GM12892 (cell line): ENCODE results near the gene GADD45G.

Experiments used
- DNase-seq: peaks from one replicate; pipeline ENCODE4 v3.0.0; 2011; ENCODE audit not compliant: insufficient read length
- FAIRE-seq: peaks from 2 replicates; lab custom pipeline; 2011; peaks lifted over from hg19 to GRCh38; lab: Jason Lieb, UNC
- POLR2A ChIP-seq: IDR thresholded peaks from 2 replicates; pipeline ENCODE4 v1.6.1; 2011; ENCODE audit warnings: low read depth, low read length, control low read depth
- POLR2AphosphoS5 ChIP-seq: IDR thresholded peaks from 2 replicates; pipeline ENCODE4 v1.6.1; 2011; ENCODE audit warnings: low read depth, low read length, control low read depth
- TAF1 ChIP-seq: IDR thresholded peaks from 2 replicates; pipeline ENCODE4 v1.6.1; 2011; ENCODE audit warnings: low read depth, mild to moderate bottlenecking, control low read depth, low read length, borderline replicate concordance

The GADD45G gene

DNA sequence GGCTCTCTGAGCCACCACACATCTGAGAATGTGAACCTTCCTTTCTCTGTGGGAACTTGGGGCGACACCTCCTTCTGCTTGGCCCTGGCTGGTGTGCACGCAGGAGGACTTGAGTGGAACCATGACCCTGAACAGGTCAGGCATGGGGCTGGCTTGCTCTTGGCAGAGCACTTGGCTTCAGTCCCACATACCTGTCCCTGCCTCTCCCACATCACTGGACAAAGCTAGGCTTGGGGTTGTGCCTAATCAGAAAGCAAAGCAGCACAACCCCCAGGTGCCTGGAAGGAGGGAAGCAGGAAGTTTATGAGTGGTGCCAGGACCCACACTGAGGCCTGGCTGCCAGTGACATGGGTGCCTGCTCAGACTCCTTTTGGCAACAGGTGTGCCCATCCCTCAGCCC, 13.2 kb downstream of the GADD45G start:
- no peak for FAIRE-seq
- DNase-seq, result no peak
- TF ChIP-seq POLR2AphosphoS5, result no peak
- TF ChIP-seq POLR2A, result no peak
- TF ChIP-seq TAF1, result no peak

DNA sequence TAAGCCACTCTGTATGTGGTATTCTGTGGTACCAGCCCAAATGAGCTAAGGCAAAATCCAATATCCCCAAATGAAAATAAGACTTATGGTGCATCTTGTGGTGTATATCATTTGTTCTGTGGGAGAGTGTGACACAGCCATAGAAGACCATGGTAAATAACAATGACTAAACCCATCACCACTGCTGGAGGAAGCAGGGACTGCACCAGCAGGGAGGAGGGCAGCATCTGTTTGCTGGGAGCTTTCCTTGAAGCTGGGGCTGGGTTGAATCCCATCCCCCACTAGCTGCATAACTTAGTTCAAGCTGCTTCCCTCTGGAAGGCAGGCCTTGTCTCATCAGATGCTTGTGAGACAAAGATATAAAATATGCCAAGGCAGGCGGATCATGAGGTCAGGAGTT, 14.2 kb downstream of the GADD45G start:
- FAIRE-seq, result no peak
- DNase-seq, result no peak
- TF ChIP-seq TAF1 (no peak), POLR2A (no peak), POLR2AphosphoS5 (no peak)

DNA sequence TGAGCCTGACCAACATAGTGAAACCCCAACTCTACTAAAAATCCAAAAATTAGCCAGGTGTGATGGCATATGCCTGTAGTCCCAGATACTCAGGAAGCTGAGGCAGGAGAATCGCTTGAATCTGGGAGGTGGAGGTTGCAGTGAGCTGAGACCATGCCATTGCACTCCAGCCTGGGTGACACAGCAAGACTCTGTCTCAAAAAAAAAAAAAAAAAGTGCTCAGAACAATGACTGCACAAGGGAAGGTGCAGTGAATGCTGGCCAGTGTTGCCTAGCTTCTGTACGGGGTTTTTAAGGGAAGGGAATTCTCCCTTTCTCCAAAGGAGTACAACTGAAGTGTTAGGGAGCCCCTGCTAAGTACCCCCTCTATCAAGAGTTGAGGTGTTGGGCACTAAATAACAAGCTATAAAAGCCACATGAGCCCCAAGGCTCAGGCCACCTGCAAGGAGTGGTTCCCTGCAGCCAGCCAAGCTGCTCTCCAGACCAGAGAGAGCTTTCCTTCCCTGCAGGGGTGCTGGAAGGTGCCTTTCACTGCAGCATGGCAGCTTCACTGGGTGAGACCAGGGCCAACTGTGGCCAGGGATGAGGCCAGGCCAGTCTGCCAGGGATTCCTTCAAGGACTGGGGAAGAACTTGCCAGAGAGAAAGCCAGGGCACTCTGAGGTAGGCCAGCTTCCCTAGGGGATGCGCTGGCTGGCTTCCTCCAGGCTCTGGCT, 14.8 kb downstream of the GADD45G start:
- TF ChIP-seq TAF1, result no peak
- FAIRE-seq, result no peak
- no peak for DNase-seq

DNA sequence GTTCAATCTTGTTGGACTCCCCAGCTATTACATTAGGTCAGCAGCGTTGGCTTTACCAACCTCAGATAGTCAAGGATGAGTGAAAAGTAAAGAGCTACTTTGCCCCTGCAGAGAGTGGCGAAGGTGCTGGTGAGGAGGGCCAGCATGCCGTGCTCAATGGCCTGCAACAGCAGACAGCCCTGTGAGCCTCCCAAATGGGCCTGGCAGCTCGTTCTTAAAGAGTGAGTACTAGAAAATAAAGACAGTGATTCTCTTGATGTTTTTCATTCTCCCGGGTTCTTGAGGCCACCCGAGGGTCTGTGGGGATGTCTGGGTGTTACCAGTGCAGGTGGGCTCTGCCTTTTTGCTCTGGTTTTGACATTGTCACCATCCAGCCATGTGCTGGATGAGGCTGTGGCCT, 16.2 kb downstream of the GADD45G start:
- no peak for TF ChIP-seq POLR2AphosphoS5
- no peak for TF ChIP-seq POLR2A
- no peak for TF ChIP-seq TAF1
- DNase-seq (no peak), FAIRE-seq (no peak)

DNA sequence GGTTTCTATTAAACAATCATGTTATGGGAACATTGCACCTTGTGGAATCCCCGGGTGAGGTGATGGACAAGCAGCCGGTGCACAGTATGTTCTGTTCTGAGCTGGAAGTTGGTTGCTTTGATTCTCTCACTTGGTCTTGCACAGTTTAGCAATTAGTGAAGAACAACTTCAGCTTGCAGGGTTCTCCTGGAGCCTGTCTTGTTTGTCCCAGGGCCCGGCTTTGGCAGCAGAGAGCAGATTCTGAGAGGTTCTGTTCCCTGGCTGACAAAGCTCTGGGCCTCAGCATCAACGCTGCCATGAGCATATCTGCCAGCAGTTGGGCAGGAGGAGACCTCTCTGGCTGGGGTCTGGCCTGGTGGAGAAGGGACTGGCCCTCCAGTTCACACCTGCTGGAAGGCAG, 16.9 kb downstream of the GADD45G start:
- TF ChIP-seq TAF1, result no peak
- TF ChIP-seq POLR2AphosphoS5, result no peak
- TF ChIP-seq POLR2A, result no peak
- FAIRE-seq, result no peak

DNA sequence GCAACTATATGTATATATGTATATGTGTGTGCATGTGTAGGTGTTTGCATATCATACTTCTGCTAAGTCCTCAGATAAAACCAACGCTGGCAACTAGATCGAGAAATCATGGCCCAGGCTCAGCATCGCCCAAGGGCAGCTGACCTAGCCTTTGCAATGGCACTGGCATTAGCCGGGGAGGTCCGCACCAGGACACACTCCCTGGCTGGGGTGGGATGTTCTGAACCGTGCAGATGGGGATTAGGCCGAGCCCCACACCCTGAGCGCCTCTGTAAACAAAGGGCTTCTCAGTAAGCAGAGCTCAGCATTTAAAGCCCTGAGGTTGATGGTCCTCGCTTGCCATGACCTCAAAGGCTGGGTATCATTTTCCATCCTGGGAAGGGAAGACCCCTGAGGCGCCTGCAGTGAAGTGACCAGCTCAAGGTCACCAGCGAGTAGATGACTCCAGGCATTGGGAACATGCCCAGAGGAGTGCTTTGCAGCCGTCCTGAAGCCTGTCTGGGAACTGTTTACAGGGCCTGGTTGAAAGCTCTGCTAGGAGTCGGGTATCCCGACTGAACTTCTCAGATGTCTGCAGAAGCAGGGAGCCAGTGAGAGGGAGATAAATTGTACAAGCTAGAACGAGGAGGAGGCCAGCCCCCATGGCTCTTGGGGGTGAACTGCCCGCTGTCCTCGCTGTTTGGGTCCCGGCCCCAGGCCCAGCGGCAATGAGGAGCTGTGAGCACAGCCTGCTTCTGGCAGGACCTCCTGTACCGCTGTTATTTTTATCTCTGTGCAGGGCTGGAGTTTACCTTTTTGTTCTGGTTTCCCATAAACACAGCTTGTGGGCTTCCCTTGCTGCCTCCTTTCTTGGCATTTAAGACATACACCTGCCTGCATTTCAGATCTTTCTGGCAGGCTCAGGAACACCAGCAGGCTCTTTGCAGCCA, 18.4 kb downstream of the GADD45G start:
- TF ChIP-seq POLR2AphosphoS5, result no peak
- no peak for TF ChIP-seq TAF1
- TF ChIP-seq POLR2A, result no peak
- no peak for DNase-seq
- no peak for FAIRE-seq

More for the DNA sequence above, 16.9 kb downstream of the GADD45G start:
- DNase-seq, result no peak

DNA sequence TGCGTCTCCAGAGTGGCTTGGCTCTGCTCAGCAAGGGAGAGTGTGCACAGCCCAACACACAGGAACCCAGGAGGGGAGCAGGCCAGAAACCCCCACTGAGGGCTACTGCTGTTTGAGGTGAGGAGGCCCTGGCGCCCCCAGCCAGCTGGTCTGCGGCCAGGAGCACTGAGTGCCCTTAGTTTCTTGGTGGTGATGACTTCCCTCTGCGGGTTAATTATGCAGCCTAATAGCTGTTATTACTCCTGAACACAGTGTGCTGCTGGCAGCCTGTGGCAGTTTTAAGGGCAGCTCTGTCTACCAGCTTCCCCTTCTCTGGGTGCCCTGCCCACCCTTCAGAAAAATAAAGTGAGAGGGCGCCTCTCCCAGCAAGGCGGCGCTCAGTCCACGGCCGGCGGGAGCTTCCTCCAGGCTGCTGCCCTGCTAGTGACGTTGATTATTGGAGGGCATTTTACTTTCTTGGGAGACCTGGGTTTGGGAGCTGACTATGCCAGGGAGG, 19.2 kb downstream of the GADD45G start:
- FAIRE-seq (no peak), DNase-seq (no peak)
- TF ChIP-seq POLR2AphosphoS5 (no peak), TAF1 (no peak), POLR2A (no peak)

DNA sequence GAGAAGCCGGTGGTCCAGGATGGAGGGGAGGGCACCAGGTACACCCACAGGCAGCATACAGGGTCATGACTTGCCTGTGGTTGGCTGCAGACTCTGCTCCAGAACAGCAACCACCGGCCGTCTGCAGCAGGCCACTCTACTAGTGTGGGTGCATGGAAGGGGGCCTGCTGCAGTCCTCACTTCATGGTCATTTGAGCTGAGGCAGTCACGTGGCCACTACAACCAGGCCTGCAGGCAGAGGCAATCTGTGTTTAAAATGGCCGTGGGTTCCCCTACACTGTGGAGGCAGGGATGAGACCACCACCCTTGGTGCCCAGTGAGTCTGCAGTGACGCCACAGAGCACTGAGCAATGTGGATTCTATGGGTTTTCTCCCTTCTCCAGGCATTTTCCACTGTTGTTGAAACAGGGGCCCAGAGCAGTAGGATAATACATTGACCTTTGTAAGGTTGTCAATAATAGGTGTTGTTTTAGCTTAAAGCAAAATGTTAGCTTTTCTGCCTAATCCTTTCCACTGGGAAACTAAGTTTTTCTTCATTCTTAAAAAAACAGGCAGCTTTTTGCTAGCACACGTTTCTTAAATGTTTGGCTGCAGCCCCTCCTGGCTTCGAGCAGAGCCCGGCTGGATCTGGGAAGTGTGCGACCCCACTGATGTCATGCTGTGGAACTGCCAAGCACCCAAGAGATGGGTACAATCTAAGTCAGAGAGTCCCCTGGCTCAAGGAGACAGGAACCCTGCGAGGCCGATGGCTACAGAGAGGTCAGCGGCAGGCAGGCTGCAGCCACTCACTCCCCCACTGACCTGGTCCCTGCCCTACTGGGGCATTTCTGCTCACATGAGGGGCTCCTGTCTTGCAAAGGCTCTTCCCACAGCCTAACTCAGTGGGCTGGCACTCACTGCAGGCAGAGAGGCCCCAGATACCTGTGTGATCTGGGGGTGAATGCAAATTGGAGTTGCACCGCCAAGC, 21.2 kb downstream of the GADD45G start:
- TF ChIP-seq POLR2AphosphoS5 (no peak), TAF1 (no peak), POLR2A (no peak)
- no peak for DNase-seq
- no peak for FAIRE-seq

DNA sequence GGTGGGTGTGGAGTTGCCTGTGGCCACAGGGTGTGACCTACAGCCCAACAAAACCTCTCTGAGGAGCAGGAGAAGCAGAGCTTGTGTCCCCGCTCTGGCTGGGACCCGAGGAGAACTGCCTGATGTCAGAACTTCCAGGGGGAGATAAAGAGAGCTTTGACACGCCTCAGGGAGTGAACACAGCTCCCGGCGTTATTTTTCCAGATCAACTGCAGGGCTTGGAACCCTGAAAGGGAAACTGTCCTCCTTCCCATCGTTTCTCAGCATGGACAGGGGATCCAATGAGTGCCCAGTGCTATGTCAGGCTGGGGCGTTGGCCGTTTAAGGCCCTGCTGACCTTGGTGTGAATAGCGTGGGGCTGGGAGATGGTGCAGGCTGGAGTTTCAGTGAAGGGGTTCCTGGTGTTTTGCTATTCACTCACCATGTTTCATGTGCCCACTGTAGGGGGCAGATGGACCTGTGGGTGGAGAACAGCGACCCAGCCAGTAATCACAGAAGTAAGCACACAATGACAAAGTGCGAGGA, 22.0 kb downstream of the GADD45G start:
- FAIRE-seq, result no peak
- no peak for TF ChIP-seq TAF1
- no peak for TF ChIP-seq POLR2A
- no peak for DNase-seq

DNA sequence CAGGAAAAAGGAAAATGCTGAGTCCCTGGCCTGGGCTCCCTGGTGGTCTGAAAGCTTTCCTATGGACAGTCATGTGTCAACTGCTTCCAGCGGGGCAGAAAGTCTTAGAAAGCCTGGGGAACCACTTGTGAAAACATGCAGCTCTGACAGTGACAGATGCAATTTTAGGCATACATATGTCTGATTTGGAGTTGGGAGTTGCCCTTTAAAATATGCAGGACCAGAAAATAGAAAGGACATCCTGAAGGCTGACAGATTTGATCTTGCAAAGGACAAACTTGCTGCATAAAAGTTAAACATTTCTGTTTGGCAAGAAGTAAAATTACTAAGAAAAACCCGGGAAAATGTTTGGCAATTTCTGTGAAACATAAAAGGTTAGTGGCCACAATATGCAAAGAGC, 23.8 kb downstream of the GADD45G start:
- FAIRE-seq, result no peak

More for the DNA sequence above, 23.8 kb downstream of the GADD45G start:
- DNase-seq, result no peak
- no peak for TF ChIP-seq POLR2AphosphoS5
- no peak for TF ChIP-seq POLR2A
- TF ChIP-seq TAF1, result no peak
